ENCODE data around the gene FRMD7.
"Not testable (repeated sequence)": the region's sequence is repeated elsewhere in the genome, so short reads cannot be mapped to it uniquely, and the experiment has no call there.

Gene FRMD7

GRCh38 chrX:132127743-132128142 is at the start of gene FRMD7:
TSS of gene FRMD7 (minus strand) at chrX:132128020. CDS start at chrX:132127844, 176 bp downstream.
- DNase-seq, result no peak

- no peak for DNase-seq
These were observed 45.8 kb upstream of the FRMD7 start for GRCh38 chrX:132173647-132174046.

- no peak for DNase-seq
These were observed 44.1 kb upstream of the FRMD7 start for GRCh38 chrX:132171881-132172280.

GRCh38 chrX:132171478-132171877 is 43.7 kb upstream of the FRMD7 start:
- DNase-seq, result no peak

- no peak for DNase-seq
These were observed 41.7 kb upstream of the FRMD7 start for GRCh38 chrX:132169554-132169953.

- no peak for DNase-seq
These were observed 37.8 kb upstream of the FRMD7 start for GRCh38 chrX:132165651-132166050.

- no peak for DNase-seq
These were observed 37.2 kb upstream of the FRMD7 start for GRCh38 chrX:132165005-132165404.

- DNase-seq, result not testable (repeated sequence)
These were observed 35.3 kb upstream of the FRMD7 start for GRCh38 chrX:132163094-132163493.

- DNase-seq, result no peak
These were observed 25.3 kb upstream of the FRMD7 start for GRCh38 chrX:132153166-132153565.

GRCh38 chrX:132146456-132146855 is 18.6 kb upstream of the FRMD7 start:
- DNase-seq, result no peak

- no peak for DNase-seq
These were observed 16.2 kb upstream of the FRMD7 start for GRCh38 chrX:132144061-132144460.

GRCh38 chrX:132125906-132126305 is 1.9 kb downstream of the FRMD7 start:
- no peak for DNase-seq

- DNase-seq, result no peak
These were observed 6.9 kb downstream of the FRMD7 start for GRCh38 chrX:132120913-132121312.

- no peak for DNase-seq
These were observed 7.9 kb downstream of the FRMD7 start for GRCh38 chrX:132119821-132120515.

- no peak for DNase-seq
These were observed 8.5 kb downstream of the FRMD7 start for GRCh38 chrX:132119283-132119682.

GRCh38 chrX:132118358-132118757 is 9.5 kb downstream of the FRMD7 start:
- DNase-seq, result no peak

- no peak for DNase-seq
These were observed 12.0 kb downstream of the FRMD7 start for GRCh38 chrX:132115792-132116191.

GRCh38 chrX:132114607-132115006 is 13.2 kb downstream of the FRMD7 start:
- DNase-seq, result no peak

- no peak for DNase-seq
These were observed 20.5 kb downstream of the FRMD7 start for GRCh38 chrX:132107291-132107690.

GRCh38 chrX:132101799-132102198 is 26.0 kb downstream of the FRMD7 start:
- DNase-seq, result no peak

GRCh38 chrX:132101206-132101605 is 26.6 kb downstream of the FRMD7 start:
- DNase-seq, result no peak

- DNase-seq, result not testable (repeated sequence)
These were observed 29.1 kb downstream of the FRMD7 start for GRCh38 chrX:132098704-132099103.

GRCh38 chrX:132094164-132094563 is 33.7 kb downstream of the FRMD7 start:
- no peak for DNase-seq

GRCh38 chrX:132093239-132093860 is 34.5 kb downstream of the FRMD7 start:
- no peak for DNase-seq
